Upper lobe of left lung (tissue), 4 donors: ENCODE measurements around the gene SPDYE6.
"Not testable (repeated sequence)": the region's sequence is repeated elsewhere in the genome, so short reads cannot be mapped to it uniquely, and the experiment has no call there.

Experiments used
- POLR2A ChIP-seq, 4 donors: fragments of 450-650 bp; IDR thresholded peaks; one replicate each; pipeline ENCODE4 v1.5.1; 2016 to 2017; ENCODE audit warnings: antibody characterized with exemption in 4 of 4, mild to moderate bottlenecking in 2 of 4
- POLR2AphosphoS5 ChIP-seq, 2 donors: sonication (generic); formaldehyde crosslinking; IDR thresholded peaks; one replicate each; pipeline ENCODE4 v1.5.1; 2017; ENCODE audit warnings: antibody characterized with exemption in 2 of 2
- TF ChIP-seq, protein P1 (sequence below), 6 experiments: fragments of 450-650 bp in 4 of 6; fragments of 200-600 bp in 2 of 6; sonication (generic) in 2 of 6; IDR thresholded peaks; one replicate each; pipeline ENCODE4 v1.5.1; 2016 to 2019; ENCODE audit warnings: antibody characterized with exemption in 6 of 6

DNA sequence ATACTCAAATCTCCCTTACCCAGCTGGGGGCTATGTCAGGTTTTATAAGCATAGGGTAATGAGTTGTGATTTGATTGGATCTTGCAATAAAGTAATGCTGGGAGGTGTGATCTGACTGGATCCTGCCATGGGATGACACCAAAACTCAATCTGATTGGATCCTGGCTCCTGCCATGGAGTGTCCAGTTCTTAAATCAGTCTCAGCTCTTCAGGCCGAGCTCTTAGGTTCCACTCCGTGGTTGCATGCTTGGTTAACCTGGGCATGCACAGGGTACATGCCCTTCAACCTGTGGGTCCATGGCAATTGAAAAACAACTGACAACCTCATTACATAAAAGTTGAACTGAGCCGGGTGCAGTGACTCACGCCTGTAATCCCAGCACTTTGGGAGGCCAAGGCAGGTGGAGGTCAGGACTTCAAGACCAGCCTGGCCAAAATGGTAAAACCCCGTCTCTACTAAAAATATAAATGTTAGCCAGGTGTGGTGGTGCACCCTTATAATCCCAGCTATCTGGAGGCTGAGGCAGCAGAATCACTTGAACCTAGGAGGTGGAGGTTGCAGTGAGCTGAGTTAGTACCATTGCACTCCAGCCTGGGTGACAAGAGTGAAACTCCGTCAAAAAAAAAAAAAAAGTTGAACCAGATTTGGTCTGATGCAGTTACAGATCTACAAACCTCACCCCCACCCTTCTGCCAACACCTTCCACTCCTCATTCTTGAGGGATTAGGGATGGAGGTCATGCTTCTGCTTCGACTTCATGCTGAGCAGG, 15.5 kb downstream of the SPDYE6 start:
- TF ChIP-seq POLR2AphosphoS5, POLR2A (IDR thresholded peaks at IDR 0.05): not testable (repeated sequence)
- TF ChIP-seq, protein P1, sequence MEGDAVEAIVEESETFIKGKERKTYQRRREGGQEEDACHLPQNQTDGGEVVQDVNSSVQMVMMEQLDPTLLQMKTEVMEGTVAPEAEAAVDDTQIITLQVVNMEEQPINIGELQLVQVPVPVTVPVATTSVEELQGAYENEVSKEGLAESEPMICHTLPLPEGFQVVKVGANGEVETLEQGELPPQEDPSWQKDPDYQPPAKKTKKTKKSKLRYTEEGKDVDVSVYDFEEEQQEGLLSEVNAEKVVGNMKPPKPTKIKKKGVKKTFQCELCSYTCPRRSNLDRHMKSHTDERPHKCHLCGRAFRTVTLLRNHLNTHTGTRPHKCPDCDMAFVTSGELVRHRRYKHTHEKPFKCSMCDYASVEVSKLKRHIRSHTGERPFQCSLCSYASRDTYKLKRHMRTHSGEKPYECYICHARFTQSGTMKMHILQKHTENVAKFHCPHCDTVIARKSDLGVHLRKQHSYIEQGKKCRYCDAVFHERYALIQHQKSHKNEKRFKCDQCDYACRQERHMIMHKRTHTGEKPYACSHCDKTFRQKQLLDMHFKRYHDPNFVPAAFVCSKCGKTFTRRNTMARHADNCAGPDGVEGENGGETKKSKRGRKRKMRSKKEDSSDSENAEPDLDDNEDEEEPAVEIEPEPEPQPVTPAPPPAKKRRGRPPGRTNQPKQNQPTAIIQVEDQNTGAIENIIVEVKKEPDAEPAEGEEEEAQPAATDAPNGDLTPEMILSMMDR (IDR thresholded peaks at IDR 0.05): not testable (repeated sequence)
